Smooth muscle cell of bladder (primary cell): ENCODE measurements around the gene TMEM107. TPM values are rescaled to one million over a fixed set of nuclear protein-coding genes. Genes with fewer than 3 reads are reported as not detected.

Source experiments
- total RNA-seq: library from RNA; depleted of rRNA; stranded (reverse); fragments of >200 nt; gene quantifications from 2 replicates; pipeline ENCODE4 v1.2.3, GENCODE V29; 2014

Gene TMEM107
- 18.4 and 45.5 TPM in 2 replicates for total RNA-seq

DNA sequence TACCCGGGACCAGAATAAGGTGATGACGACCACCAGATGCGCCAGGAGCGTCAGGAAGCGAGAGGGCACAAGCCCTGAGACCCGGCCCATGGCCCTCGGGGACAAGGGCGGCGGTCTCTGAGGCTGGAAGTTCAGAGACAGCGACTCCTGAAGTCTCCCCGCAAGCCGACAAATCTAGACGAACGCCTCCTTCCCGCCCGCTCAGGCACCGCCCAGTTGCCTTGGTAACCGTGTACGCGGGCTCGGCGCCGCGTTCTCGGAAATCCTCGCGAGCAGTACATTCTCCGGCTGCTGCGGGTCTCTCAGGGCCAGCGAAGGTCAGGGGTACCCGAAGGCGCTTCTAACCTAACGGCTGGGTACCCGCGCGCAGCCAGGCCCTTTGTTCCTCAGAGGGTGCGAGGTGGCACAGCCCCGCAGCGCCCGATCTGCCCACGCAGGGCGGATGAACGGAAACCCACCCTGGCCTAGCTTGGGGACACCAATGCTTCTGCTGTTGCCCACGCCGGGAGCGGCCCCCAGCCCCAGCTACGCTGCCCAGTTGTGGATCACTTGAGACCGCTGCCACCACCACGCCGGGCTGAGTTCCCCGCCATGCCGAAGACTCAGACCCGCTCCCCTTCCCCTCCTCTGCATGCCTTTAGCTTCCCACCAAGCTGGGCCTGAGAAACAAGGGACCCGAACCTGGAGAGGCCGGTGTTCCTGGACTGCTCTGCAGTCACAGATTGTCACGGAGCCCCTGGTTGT, at the start of gene TMEM107:
TSS of gene TMEM107 (minus strand) at position 184 of the 744 bp plus-strand sequence. CDS start at position 90, 94 bp downstream.

GRCh38 chr17:8209907-8210760, 34.0 kb upstream of the TMEM107 start, which contains the start of gene AURKB:
TSS of gene AURKB (minus strand) at chr17:8210575. CDS start at chr17:8210224, 351 bp downstream.

GRCh38 chr17:8189711-8190477, 13.7 kb upstream of the TMEM107 start, which contains the start of gene BORCS6:
TSS of gene BORCS6 (minus strand) at chr17:8190180. CDS start at chr17:8190140, 40 bp downstream.

GRCh38 chr17:8162233-8162996, 13.8 kb downstream of the TMEM107 start, which contains the start of gene VAMP2:
TSS of gene VAMP2 (minus strand) at chr17:8162948. CDS start at chr17:8162879, 69 bp downstream.

DNA sequence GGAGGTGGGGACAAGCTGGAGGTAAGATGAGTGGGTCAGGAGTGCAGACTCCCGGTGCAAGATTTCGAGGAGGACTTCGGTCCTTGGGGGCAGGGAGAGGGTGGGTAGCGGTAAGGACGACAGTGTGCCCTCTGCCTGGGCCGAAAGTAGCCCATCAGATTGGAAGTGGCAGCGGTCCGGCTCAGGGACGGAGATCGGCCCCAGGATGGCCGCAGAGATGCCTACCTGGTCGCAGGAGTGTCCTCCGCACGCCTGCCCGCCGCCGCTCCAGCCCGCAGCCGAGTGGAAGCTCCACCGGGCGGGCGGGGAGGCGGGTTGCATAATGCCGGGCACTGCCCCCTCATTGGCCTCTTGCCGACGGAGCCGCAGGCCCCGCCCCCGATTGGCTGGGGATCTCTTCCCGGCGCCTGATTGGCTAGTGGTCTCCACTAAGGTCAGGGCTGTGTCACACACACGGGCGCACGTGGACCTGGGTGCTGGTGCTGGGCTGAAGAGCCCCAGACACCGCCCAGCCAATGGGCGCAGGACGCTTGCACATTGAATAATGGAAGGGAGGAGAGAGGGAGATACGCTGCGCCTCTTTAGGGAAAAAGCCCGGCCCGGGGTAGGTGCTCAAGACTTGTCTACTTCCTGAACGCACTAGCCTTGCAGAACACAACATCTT, 23.9 kb downstream of the TMEM107 start, which contains the start of gene PER1:
TSS of gene PER1 (minus strand) at position 293 of the 664 bp plus-strand sequence. CDS start 1,698 bp downstream, outside the sequence.

GRCh38 chr17:8123695-8124349, 52.4 kb downstream of the TMEM107 start, which contains the start of gene HES7:
TSS of gene HES7 (minus strand) at chr17:8124106. CDS start at chr17:8124084, 22 bp downstream.

Other genes starting within 250 kb of the TMEM107 start
- 0.18 and 0.28 TPM in 2 replicates for gene KCNAB3, start 246.5 kb downstream of the TMEM107 start, total RNA-seq
- gene TRAPPC1, start 244.4 kb downstream of the TMEM107 start, total RNA-seq, result 36.4 and 42.0 TPM in 2 replicates
- 13.4 and 17.4 TPM in 2 replicates for gene CNTROB, start 244.2 kb downstream of the TMEM107 start, total RNA-seq
- gene GUCY2D, start 173.8 kb downstream of the TMEM107 start, total RNA-seq, result under 0.01 and 0.09 TPM in 2 replicates
- gene ALOX15B, start 137.3 kb downstream of the TMEM107 start, total RNA-seq, result 0.18 TPM in 1 of 2 replicates, not detected in the other
- not detected in 2 replicates for gene ALOX12B, start 88.7 kb downstream of the TMEM107 start, total RNA-seq
- under 0.01 TPM in 1 of 2 replicates, not detected in the other for gene ALOXE3, start 57.9 kb downstream of the TMEM107 start, total RNA-seq
- not detected in 2 replicates for gene HES7, start 52.3 kb downstream of the TMEM107 start, total RNA-seq
- gene PER1, start 24.0 kb downstream of the TMEM107 start, total RNA-seq, result 2.9 and 3.3 TPM in 2 replicates
- gene VAMP2, start 13.4 kb downstream of the TMEM107 start, total RNA-seq, result 3.5 and 3.7 TPM in 2 replicates
- 5.8 and 6.6 TPM in 2 replicates for gene BORCS6, start 13.8 kb upstream of the TMEM107 start, total RNA-seq
- gene AURKB, start 34.2 kb upstream of the TMEM107 start, total RNA-seq, result 2.6 and 2.7 TPM in 2 replicates
- gene CTC1, start 71.7 kb upstream of the TMEM107 start, total RNA-seq, result 2.1 and 3.0 TPM in 2 replicates
- gene PFAS, start 72.9 kb upstream of the TMEM107 start, total RNA-seq, result 8.1 and 10.5 TPM in 2 replicates
- 6.3 and 9.2 TPM in 2 replicates for gene RANGRF, start 112.3 kb upstream of the TMEM107 start, total RNA-seq
- gene SLC25A35, start 119.0 kb upstream of the TMEM107 start, total RNA-seq, result 0.55 and 0.85 TPM in 2 replicates
- gene ARHGEF15, start 133.9 kb upstream of the TMEM107 start, total RNA-seq, result 0.09 TPM in 1 of 2 replicates, not detected in the other
- not detected in 2 replicates for gene ODF4, start 163.5 kb upstream of the TMEM107 start, total RNA-seq
- gene RPL26, start 206.8 kb upstream of the TMEM107 start, total RNA-seq, result 4,111 and 4,604 TPM in 2 replicates
- not detected in 2 replicates for gene RNF222, start 221.4 kb upstream of the TMEM107 start, total RNA-seq